GM12878 (cell line): ENCODE data around the gene OR10K2.

ENCODE experiments used
- CTCF ChIP-seq, 3 experiments: IDR thresholded peaks in 2 of 3; conservative IDR thresholded peaks in 1 of 3; 2 replicates each; pipeline ENCODE4 v1.5.1; 2011; ENCODE audit warnings: low read depth in 3 of 3, low read length in 3 of 3, mild to moderate bottlenecking in 3 of 3, control low read depth in 2 of 3, moderate library complexity in 2 of 3, inconsistent platforms in 1 of 3, mixed read lengths in 1 of 3; ENCODE audit not compliant: control insufficient read depth in 2 of 3, insufficient read depth in 1 of 3; ENCODE audit errors: extremely low read depth in 1 of 3
- POLR2AphosphoS5 ChIP-seq: IDR thresholded peaks from 2 replicates; pipeline ENCODE4 v1.6.1; 2011; ENCODE audit warnings: mild to moderate bottlenecking, low read length, inconsistent platforms
- REST ChIP-seq: IDR thresholded peaks from 2 replicates; pipeline ENCODE4 v1.6.1; 2012; ENCODE audit warnings: mild to moderate bottlenecking, low read depth, low read length

GRCh38 chr1:158461534-158461933 is 35.5 kb upstream of the OR10K2 start, which contains the start of gene OR10K1:
- TF ChIP-seq CTCF (IDR thresholded peaks at IDR 0.05 in 2 of 3, conservative IDR thresholded peaks at IDR 0.05 in 1 of 3; ENCODE audit: control insufficient read depth in 2 of 3, extremely low read depth in 1 of 3, insufficient read depth in 1 of 3, low read depth in 3 of 3, low read length in 3 of 3): no peak
- TF ChIP-seq POLR2AphosphoS5: no peak
- TF ChIP-seq REST: no peak
